ENCODE measurements around the gene GSC2. TPM values are rescaled to one million over a fixed set of nuclear protein-coding genes. Genes with fewer than 3 reads are reported as not detected.

The GSC2 gene
- total and polyA plus RNA-seq, 9 of the 15 experiments (the other 6 are each of a cell fraction or from before 2014, with no cell fraction given): not detected

DNA sequence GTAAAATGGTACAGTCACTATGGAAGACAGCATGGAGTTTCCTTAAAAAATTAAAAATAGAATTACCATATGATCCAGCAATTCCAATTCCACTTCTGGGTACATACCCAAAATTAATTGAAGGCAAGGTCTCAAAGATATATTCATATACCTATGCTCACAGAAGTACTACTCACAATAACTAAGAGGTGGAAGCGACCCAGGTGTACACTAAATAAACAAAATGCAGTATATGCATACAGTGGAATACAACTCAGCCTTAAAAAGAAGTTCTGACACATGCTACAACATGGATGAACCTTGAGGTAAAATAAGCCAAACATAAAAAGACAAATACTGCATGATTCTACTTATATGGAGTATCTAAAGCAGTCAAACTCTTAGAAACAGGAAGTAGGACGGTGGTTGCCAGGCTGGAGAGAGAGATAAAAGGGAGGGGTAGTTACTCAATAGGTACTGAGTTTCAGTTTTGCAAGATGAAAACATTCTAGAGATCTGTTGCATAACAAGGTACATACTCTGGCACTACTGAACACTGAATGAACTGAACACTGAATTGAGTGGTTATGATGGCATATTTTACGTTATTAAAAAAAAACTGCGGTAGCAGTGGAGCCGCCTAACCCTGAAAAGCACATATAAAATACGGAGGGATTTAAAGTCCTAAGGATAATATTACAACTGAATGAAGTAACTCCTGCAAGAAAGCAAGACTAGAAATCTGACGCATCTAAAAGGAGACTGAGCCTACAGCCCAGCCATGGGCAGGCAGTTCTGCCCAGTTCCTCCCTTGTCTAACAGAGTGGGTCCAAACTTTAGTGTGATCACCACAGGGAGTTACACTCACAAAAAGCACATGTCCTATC is 40.7 kb downstream of the GSC2 start:
- CTCF ChIA-PET (ENCODE audit: low intra/inter-chr PET ratio): no interaction called here
- peak overlapping the region; percentile 65 for H3K4me2 ChIP-seq (ENCODE audit: insufficient read depth, low read length)
- peaks cover 12% of the 10 kb centered on the region for H3K9me1 ChIP-seq (ENCODE audit: control insufficient read depth, insufficient read depth, low read length)
- POLR2A ChIA-PET: interaction anchor here (0.6 to 4.4 kb wide), 14 partner anchors 8 to 1298 kb away, joined by 3 to 56 read pairs (median 6); partner anchors contain the start of genes DGCR2, ESS2 and SLC25A1
- FAIRE-seq (peak; percentile 91), DNase-seq (ENCODE audit: extremely low read depth in 1 of 4, low spot score in 3 of 4) (peak in 3 of 4 experiments; percentile 57 to 95 (median 95)), ATAC-seq (peak; percentile 89)
- 0 out of 2 replicates have a peak overlapping the region, but pooled peaks have one; percentile 1 for H2AFZ ChIP-seq (ENCODE audit: low read depth, low read length)
- peak overlapping the region in 1 of 2 experiments; percentile 25; a peak in 2 of 4 replicates for H3K9ac ChIP-seq (ENCODE audit: insufficient read depth in 1 of 2, low read depth in 2 of 2, low read length in 2 of 2)
- H3K4me1 ChIP-seq (replicated peaks in 1 of 2; ENCODE audit: control insufficient read depth in 2 of 2, insufficient read depth in 2 of 2, low read length in 2 of 2): peaks cover 38 to 44% of the 10 kb centered on the region in 2 experiments
- H3K4me3 ChIP-seq: peak overlapping the region; percentile 14
- H4K20me1 ChIP-seq (replicated peaks; ENCODE audit: control insufficient read depth, insufficient read depth, low read length): peaks cover 38% of the 10 kb centered on the region
- H3K9me3 ChIP-seq (replicated peaks; ENCODE audit: control insufficient read depth, insufficient read depth, low read depth, low read length): no peaks in the 10 kb centered on the region
- no peaks in the 10 kb centered on the region for H3K27me3 ChIP-seq (ENCODE audit: control insufficient read depth in 2 of 2, insufficient read depth in 2 of 2, low read length in 2 of 2)
- peaks cover 94% of the 10 kb centered on the region for H3K79me2 ChIP-seq (ENCODE audit: control insufficient read depth, insufficient read depth, low read length)
- no TSS peak for BruUV-seq (replicated peaks)
- in situ Hi-C loops (cut with MboI) (no loop called here), intact Hi-C loops (cut with micrococcal nuclease) (loop anchor here (1.0 to 10.0 kb wide), 4 partner anchors 13 to 185 kb away; partner anchors contain the start of genes CLTCL1, DGCR2 and ESS2)
- WGBS (ENCODE audit: insufficient coverage, low coverage, missing lambda C conversion rate): 9% methylated on average over 7 of the region's 7 CpGs
- H3K27ac ChIP-seq (ENCODE audit: extremely low read depth, low read depth, low read length): peak overlapping the region; percentile 47
- peaks cover 34% of the 10 kb centered on the region for H3K36me3 ChIP-seq (ENCODE audit: control insufficient read depth, insufficient read depth, low read length)
- TF ChIP-seq ZNF785 (CRISPR knock-in tag; IDR thresholded peaks at IDR 0.05) (no peak), RFX1 (IDR thresholded peaks at IDR 0.05) (peak; percentile 91), SRF (CRISPR knock-in tag; IDR thresholded peaks at IDR 0.05) (peak in 1 of 2 experiments; percentile 82; a peak in 2 of 4 replicates), NBN (IDR thresholded peaks at IDR 0.05; ENCODE audit: low read depth) (peak; percentile 93), COPS2 (conservative IDR thresholded peaks at IDR 0.05) (no peak), ZSCAN29 (IDR thresholded peaks at IDR 0.05) (no peak), NEUROD1 (IDR thresholded peaks at IDR 0.05; ENCODE audit: borderline replicate concordance, low read depth, low read length, partially characterized antibody) (peak; percentile 81), NR4A1 (CRISPR knock-in tag; IDR thresholded peaks at IDR 0.05) (no peak), NR4A1 (tag; IDR thresholded peaks at IDR 0.05) (peak; percentile 55), ZNF644 (tag; IDR thresholded peaks at IDR 0.05; ENCODE audit: low read depth) (0 out of 2 replicates have a peak, but pooled peaks have one; percentile 66), ZNF589 (CRISPR knock-in tag; IDR thresholded peaks at IDR 0.05; ENCODE audit: low read depth) (peak; percentile 82), NCOR1 (IDR thresholded peaks at IDR 0.05) (peak; percentile 97), ZNF76 (CRISPR knock-in tag; IDR thresholded peaks at IDR 0.05; ENCODE audit: borderline replicate concordance) (peak; percentile 85; the same call in 1 of the 2 replicates), NFRKB (IDR thresholded peaks at IDR 0.05; ENCODE audit: low read depth) (peak; percentile 67; the same call in 1 of the 2 replicates), BMI1 (IDR thresholded peaks at IDR 0.05; ENCODE audit: low read length) (no peak), ZNF134 (CRISPR knock-in tag; conservative IDR thresholded peaks at IDR 0.05) (peak; percentile 7; the same call in 1 of the 2 replicates)
- TF ChIP-seq, protein P1, sequence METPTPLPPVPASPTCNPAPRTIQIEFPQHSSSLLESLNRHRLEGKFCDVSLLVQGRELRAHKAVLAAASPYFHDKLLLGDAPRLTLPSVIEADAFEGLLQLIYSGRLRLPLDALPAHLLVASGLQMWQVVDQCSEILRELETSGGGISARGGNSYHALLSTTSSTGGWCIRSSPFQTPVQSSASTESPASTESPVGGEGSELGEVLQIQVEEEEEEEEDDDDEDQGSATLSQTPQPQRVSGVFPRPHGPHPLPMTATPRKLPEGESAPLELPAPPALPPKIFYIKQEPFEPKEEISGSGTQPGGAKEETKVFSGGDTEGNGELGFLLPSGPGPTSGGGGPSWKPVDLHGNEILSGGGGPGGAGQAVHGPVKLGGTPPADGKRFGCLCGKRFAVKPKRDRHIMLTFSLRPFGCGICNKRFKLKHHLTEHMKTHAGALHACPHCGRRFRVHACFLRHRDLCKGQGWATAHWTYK (CRISPR knock-in tag; IDR thresholded peaks at IDR 0.05): 0 out of 2 replicates have a peak, but pooled peaks have one; percentile 60
- TF ChIP-seq, protein P2, sequence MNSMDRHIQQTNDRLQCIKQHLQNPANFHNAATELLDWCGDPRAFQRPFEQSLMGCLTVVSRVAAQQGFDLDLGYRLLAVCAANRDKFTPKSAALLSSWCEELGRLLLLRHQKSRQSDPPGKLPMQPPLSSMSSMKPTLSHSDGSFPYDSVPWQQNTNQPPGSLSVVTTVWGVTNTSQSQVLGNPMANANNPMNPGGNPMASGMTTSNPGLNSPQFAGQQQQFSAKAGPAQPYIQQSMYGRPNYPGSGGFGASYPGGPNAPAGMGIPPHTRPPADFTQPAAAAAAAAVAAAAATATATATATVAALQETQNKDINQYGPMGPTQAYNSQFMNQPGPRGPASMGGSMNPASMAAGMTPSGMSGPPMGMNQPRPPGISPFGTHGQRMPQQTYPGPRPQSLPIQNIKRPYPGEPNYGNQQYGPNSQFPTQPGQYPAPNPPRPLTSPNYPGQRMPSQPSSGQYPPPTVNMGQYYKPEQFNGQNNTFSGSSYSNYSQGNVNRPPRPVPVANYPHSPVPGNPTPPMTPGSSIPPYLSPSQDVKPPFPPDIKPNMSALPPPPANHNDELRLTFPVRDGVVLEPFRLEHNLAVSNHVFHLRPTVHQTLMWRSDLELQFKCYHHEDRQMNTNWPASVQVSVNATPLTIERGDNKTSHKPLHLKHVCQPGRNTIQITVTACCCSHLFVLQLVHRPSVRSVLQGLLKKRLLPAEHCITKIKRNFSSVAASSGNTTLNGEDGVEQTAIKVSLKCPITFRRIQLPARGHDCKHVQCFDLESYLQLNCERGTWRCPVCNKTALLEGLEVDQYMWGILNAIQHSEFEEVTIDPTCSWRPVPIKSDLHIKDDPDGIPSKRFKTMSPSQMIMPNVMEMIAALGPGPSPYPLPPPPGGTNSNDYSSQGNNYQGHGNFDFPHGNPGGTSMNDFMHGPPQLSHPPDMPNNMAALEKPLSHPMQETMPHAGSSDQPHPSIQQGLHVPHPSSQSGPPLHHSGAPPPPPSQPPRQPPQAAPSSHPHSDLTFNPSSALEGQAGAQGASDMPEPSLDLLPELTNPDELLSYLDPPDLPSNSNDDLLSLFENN (IDR thresholded peaks at IDR 0.05; ENCODE audit: low read depth in 2 of 2, low read length in 2 of 2): peak in 1 of 2 experiments; percentile 90; a peak in 2 of 4 replicates

Measured in K562 (cell line).